ENCODE results near the gene HIC1. TPM values are rescaled to one million over a fixed set of nuclear protein-coding genes. Genes with fewer than 3 reads are reported as not detected.
A peak's percentile ranks its signal among the peaks of the same experiment; 100 is the strongest.

HIC1 gene
- total RNA-seq, 1 experiment from 2014 or later, result 28.8 TPM

DNA sequence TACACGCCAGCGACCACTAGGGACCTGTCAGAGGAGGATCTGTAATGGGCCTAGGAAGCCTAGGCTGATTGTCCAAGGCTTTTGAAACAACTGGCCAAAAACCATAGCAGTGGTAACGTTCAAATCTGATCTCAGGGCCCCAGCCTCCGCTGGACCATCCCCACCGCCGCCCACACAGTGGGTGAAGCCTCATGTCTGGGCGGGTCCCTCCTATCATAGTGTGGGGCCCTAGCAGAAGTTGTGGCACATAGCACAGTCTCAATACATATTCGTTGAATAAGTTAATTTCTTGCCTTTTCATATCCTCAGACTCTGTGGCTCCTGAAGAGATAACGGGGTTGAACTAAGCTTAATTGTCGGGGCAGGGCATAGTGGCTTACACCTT, 24.1 kb upstream of the HIC1 start:
- Histone ChIP-seq H3K27me3 (replicated peaks) (peaks cover 8% of the 10 kb centered on the region), H3K4me1 (replicated peaks) (peaks cover 14% of the 10 kb centered on the region), H3K9me3 (replicated peaks) (no peaks in the 10 kb centered on the region), H3K27ac (no peak overlapping the region), H3K36me3 (peaks cover 5% of the 10 kb centered on the region), H3K4me3 (peak overlapping the region; percentile 90)
- DNase-seq (ENCODE audit: low read depth in 1 of 2, low spot score in 2 of 2), result no peak

DNA sequence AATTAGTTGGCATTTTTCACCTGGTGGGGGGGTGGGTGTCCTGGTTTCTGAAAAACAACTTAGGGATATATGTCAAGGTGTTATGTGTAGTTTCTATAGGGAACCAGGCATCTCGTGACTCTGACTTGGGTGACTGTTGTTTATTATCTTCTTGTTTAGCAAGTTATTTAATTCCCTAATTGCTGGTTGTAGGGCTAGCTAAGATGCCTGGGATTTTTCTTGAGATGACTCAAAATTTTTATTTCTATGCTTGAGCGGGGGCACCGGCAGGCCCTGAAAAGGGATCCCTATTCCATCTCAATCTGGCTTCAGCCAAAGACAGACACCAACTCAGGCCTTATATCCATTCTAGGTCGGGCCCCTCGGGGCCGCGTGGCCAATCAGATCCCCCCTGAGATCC, 21.8 kb upstream of the HIC1 start:
- no peaks in the 10 kb centered on the region; the same call in 1 of the 2 replicates for H3K27me3 ChIP-seq (replicated peaks)
- H3K9me3 ChIP-seq (replicated peaks), result no peaks in the 10 kb centered on the region
- H3K4me3 ChIP-seq, result no peak overlapping the region
- DNase-seq (ENCODE audit: low read depth in 1 of 2, low spot score in 2 of 2), result no peak
- peaks cover 19% of the 10 kb centered on the region for H3K36me3 ChIP-seq
- H3K27ac ChIP-seq, result no peak overlapping the region
- H3K4me1 ChIP-seq (replicated peaks), result peaks cover 9% of the 10 kb centered on the region

DNA sequence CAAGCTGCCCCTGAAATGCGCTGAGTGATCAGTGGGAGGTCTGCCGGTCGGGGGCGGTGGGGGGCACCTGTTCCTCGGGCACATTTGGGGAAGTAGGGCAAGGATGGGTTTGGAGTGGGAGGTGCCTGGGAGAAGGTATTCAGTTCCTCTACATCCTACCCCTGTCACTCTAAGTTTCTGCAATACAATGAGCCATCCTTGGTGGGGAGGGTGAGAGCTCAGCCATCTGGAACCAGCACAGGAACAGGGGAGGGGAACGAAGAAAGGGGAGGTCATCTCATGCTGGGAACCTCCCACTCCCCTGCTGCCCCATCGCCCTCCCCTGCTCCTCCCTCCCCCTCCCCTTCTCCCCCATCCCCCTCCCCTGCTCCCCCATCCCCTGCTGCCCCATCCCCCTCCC, 20.7 kb upstream of the HIC1 start:
- H3K9me3 ChIP-seq (replicated peaks), result no peaks in the 10 kb centered on the region
- H3K36me3 ChIP-seq, result peaks cover 19% of the 10 kb centered on the region
- no peak overlapping the region for H3K27ac ChIP-seq
- DNase-seq (ENCODE audit: low read depth in 1 of 2, low spot score in 2 of 2), result no peak
- no peak overlapping the region for H3K4me3 ChIP-seq
- peaks cover 9% of the 10 kb centered on the region for H3K4me1 ChIP-seq (replicated peaks)
- no peaks in the 10 kb centered on the region for H3K27me3 ChIP-seq (replicated peaks)

DNA sequence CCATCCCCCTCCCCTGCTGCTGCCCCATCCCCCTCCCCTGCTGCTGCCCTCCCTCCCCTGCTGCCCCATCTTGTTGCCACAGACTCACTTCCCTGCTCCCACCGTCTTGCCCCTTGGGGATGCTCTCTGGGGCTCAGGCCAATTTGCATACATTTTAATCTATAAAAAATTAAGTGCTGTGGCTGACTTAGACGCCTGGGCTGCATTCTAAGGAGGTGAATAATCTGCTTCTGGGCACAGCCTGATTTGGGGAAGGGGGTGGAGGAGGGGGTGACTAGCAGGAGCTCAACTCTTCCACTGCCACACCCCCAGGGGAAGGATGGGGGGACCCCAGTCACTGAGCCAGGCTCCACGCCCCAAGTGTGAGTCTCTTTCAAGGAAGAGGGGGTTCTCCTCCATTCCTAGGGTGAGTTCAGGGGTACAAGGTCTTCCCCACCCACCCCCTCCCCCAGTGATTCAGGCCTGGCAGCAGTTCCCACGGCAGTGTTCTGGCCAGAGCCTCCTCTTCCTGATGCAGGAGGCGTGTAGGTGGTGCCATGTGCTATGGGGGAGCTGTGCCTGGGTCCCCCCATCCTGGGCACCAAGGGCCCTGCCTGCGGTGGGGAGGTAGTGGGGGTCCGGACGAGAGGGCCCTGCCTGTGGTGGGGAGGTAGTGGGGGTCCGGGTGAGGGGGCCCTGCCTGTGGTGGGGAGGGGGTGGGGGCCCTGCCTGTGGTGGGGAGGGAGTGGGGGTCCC, 19.9 kb upstream of the HIC1 start:
- no peak overlapping the region for H3K27ac ChIP-seq
- peaks cover 4% of the 10 kb centered on the region; the same call in 1 of the 2 replicates for H3K4me1 ChIP-seq (replicated peaks)
- no peak for DNase-seq (ENCODE audit: low read depth in 1 of 2, low spot score in 2 of 2)

DNA sequence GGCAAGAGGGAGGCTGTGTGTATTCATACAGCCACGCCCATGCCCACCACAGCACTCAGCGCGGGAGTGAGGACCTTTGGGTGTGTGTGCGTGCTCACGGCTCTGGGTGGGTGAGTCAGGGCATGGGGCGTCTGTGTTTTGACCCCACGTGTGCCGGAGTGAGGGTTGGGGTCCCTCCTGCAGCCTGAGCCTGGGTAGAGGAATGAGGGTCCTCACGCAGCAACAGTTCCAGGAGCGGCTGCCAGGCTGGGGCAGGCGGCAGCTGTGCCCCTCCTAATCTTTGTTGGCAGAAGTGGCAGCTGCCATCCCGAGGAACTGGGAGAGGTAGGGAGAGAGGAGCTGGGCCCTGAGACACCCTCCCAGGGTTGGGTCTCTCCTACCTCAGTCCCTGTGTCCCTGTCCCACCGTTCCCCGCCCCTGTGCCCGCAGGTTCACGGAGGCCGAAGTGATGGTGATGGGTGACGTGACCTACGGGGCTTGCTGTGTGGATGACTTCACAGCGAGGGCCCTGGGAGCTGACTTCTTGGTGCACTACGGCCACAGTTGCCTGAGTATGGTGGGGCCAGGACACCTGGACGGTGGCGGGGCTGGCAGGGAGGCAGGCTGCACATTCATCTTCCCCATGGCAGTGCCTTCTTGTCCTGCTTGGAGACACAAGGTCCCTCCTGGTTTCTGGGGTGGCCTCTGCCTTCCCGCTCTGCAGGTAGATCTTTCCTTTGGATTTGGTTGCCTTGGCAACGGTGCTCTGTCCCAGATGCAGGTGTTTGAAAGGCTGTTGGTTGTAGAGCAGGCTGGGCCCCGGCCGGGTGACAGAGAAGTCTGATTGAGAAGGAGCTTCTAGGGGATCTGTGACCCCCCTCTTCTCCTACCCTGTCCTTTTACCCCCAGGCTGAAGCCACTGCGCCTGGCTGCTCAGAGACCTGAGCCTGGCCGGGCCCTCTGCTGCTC, 19.1 kb upstream of the HIC1 start:
- Histone ChIP-seq H3K9me3 (replicated peaks) (no peaks in the 10 kb centered on the region), H3K27ac (no peak overlapping the region), H3K36me3 (peaks cover 22% of the 10 kb centered on the region), H3K4me1 (replicated peaks) (peaks cover 3% of the 10 kb centered on the region; the same call in 1 of the 2 replicates), H3K4me3 (no peak overlapping the region), H3K27me3 (replicated peaks) (no peaks in the 10 kb centered on the region)
- DNase-seq (ENCODE audit: low read depth in 1 of 2, low spot score in 2 of 2), result no peak

More for the DNA sequence above, 19.9 kb upstream of the HIC1 start:
- Histone ChIP-seq H3K27me3 (replicated peaks) (no peaks in the 10 kb centered on the region), H3K9me3 (replicated peaks) (no peaks in the 10 kb centered on the region), H3K36me3 (peaks cover 22% of the 10 kb centered on the region), H3K4me3 (no peak overlapping the region)

DNA sequence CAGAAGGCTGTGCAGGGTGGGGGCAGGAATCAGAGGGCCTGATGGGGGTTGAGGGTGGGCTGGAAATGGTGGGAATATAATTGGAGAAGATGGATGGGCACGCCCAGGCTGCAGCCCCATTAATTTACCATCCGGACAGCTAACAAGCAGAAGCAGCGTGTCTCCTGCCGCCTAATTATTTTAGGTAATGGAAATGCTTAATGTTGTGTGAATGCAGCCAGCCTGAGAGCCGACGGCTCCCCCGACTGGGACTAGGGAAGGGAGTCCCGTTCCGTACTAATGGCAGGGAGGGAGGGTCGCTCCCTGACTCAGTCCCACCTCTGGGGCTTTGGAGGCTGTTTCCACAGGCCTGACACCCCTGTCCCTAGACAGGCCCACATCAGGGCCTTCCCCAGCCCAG, 17.7 kb upstream of the HIC1 start:
- no peaks in the 10 kb centered on the region for H3K9me3 ChIP-seq (replicated peaks)
- peaks cover 8% of the 10 kb centered on the region for H3K4me1 ChIP-seq (replicated peaks)
- H3K4me3 ChIP-seq, result no peak overlapping the region
- DNase-seq (ENCODE audit: low read depth in 1 of 2, low spot score in 2 of 2), result no peak
- no peaks in the 10 kb centered on the region for H3K27me3 ChIP-seq (replicated peaks)
- no peak overlapping the region for H3K27ac ChIP-seq
- peaks cover 25% of the 10 kb centered on the region for H3K36me3 ChIP-seq

DNA sequence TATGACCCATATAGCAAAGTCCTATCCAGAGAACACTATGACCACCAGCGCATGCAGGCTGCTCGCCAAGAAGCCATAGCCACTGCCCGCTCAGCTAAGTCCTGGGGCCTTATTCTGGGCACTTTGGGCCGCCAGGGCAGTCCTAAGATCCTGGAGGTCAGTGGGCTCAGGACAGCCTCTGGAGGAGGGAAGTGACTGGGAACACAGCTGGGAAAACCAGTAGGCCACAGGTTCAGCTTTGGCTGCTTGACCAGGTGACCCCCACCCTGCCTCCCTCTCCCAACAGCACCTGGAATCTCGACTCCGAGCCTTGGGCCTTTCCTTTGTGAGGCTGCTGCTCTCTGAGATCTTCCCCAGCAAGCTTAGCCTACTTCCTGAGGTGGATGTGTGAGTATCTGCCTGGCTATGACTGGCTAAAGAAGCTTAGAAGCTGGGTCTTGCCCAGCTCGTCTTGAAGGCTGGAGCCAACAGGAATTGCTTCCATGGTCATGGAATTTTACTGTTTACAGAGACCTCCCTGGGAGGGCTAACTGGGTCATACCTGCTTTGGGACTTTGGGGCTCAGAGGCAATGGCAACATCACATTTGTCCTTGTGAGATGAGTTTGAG, 14.6 kb upstream of the HIC1 start:
- Histone ChIP-seq H3K9me3 (replicated peaks) (no peaks in the 10 kb centered on the region), H3K36me3 (peaks cover 52% of the 10 kb centered on the region), H3K27me3 (replicated peaks) (no peaks in the 10 kb centered on the region), H3K27ac (no peak overlapping the region), H3K4me1 (replicated peaks) (peaks cover 27% of the 10 kb centered on the region), H3K4me3 (no peak overlapping the region)
- no peak for DNase-seq (ENCODE audit: low read depth in 1 of 2, low spot score in 2 of 2)

DNA sequence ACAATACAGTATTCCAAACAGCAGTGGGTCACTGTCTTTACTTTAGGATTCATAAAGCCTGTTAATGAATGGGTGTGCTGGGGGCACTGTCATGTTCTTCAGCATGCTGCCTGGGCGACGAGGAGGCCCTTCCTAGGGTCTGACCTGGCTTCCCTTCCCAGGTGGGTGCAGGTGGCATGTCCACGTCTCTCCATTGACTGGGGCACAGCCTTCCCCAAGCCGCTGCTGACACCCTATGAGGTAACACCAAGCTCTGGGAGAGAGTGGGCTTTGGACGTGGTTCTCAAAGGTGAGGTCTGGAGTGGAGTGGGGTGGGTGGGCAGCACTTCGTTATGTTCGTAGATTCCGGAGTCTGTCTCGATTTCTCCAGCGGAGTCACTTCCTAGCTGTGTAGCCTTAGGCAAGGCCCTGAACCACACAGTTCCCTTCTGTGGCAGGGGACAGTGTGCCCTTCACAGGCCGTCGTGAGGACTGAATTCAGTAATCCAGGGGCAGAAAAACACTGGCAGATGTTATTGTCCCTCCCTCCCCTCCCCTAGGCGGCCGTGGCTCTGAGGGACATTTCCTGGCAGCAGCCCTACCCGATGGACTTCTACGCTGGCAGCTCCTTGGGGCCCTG, 13.9 kb upstream of the HIC1 start:
- Histone ChIP-seq H3K4me3 (peak overlapping the region; percentile 75), H3K4me1 (replicated peaks) (peaks cover 27% of the 10 kb centered on the region), H3K36me3 (peaks cover 50% of the 10 kb centered on the region), H3K27me3 (replicated peaks) (no peaks in the 10 kb centered on the region), H3K27ac (0 out of 2 replicates have a peak overlapping the region, but pooled peaks have one; percentile 87), H3K9me3 (replicated peaks) (no peaks in the 10 kb centered on the region)
- no peak for DNase-seq (ENCODE audit: low read depth in 1 of 2, low spot score in 2 of 2)

DNA sequence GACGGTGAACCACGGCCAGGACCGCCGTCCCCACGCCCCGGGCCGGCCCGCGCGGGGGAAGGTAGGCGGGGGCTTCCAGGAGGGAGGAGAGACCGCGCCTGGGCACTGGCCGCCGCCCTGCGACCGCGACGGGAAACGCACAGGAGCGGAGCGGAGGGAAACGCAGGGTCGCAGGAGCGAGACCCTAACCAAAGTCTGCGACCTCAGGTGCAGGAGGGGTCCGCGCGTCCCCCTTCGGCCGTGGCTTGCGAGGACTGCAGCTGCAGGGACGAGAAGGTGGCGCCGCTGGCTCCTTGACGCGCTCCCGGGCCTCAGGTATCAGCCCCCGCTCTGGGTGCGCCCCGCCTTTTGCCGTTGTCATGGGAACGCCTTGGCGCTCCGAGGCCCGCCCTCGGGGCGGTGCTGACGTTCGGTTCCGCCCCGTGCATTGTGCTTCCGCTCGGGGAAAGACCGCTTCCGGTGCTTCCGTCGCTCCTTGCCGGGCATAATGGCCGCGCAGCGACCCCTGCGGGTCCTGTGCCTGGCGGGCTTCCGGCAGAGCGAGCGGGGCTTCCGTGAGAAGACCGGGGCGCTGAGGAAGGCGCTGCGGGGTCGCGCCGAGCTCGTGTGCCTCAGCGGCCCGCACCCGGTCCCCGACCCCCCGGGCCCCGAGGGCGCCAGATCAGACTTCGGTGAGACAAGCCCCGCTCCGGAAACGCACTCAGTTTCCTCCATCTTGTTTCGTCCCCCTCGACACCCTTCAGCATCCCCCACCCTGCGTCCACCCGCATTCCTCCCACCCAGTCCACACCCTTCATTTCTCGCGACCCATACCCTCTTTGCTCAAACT, 13.1 kb upstream of the HIC1 start, which contains the start of gene OVCA2:
OVCA2 (plus strand) TSS at position 462 of the 829 bp plus-strand sequence; CDS start at position 488, 26 bp downstream.
- no peaks in the 10 kb centered on the region for H3K27me3 ChIP-seq (replicated peaks)
- peak within 1 kb of the TSS; percentile 87 for H3K27ac ChIP-seq
- H3K9me3 ChIP-seq (replicated peaks), result no peaks in the 10 kb centered on the region
- H3K4me3 ChIP-seq, result peak within 1 kb of the TSS; percentile 75
- peaks cover 44% of the 10 kb centered on the region for H3K36me3 ChIP-seq
- peaks cover 27% of the 10 kb centered on the region for H3K4me1 ChIP-seq (replicated peaks)
- peak; percentile 93 to 95 for DNase-seq (ENCODE audit: low read depth in 1 of 2, low spot score in 2 of 2)

DNA sequence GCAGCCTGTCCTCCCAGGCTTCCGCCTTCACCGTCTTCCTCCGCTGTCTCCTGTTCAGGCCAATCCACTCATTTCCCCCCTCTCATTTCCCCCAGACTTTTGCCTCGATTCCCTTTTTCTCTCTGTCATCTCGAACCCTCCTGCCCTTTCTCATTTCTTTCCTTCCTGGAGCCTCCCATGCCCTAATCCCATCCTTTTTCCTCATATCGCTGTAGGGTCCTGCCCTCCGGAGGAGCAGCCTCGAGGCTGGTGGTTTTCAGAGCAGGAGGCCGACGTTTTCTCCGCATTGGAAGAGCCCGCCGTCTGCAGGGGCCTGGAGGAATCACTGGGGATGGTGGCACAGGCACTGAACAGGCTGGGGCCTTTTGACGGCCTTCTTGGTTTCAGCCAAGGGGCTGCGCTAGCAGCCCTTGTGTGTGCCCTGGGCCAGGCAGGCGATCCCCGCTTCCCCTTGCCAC, 12.5 kb upstream of the HIC1 start:
- peak in 1 of 2 experiments; percentile 62 for DNase-seq (ENCODE audit: low read depth in 1 of 2, low spot score in 2 of 2)
- Histone ChIP-seq H3K27ac (peak overlapping the region; percentile 87), H3K36me3 (peaks cover 40% of the 10 kb centered on the region), H3K4me1 (replicated peaks) (peaks cover 27% of the 10 kb centered on the region), H3K27me3 (replicated peaks) (no peaks in the 10 kb centered on the region), H3K4me3 (peak overlapping the region; percentile 75), H3K9me3 (replicated peaks) (no peaks in the 10 kb centered on the region)

DNA sequence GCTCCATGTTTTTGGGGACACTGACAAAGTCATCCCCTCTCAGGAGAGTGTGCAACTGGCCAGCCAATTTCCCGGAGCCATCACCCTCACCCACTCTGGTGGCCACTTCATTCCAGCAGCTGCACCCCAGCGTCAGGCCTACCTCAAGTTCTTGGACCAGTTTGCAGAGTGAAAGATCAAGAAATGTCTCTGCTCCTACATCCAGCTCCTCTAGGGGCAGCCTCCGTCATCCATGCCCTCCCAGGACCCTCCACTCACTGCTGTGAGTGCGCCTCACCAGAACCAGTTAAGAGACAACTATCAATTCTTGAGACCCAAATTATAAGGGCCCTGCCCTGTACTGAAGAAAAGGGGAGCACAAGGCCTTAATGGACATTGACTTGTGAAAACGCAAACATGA, 12.0 kb upstream of the HIC1 start:
- Histone ChIP-seq H3K4me1 (replicated peaks) (peaks cover 27% of the 10 kb centered on the region), H3K4me3 (peak overlapping the region; percentile 75)

DNA sequence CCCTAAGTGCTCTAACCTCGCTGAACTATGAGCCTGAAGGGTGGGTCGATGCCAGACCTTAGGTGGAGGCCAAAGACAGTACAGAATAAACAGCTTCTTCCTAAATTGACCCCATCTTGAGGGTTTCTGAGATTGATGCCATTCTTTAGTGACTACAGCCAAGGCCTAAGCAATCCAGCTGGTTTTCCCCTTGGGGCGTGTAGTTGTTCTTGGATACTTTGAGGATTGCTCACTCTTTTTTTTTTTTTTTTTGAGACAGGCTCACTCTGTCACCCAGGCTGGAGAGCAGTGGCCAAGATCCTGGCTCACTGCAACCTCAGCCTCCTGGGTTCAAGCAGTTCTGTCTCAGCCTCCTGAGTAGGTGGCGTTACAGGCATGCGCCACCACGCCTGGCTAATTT, 11.1 kb upstream of the HIC1 start:
- no peak overlapping the region for H3K4me3 ChIP-seq
- H3K27me3 ChIP-seq (replicated peaks), result no peaks in the 10 kb centered on the region
- H3K27ac ChIP-seq, result 0 out of 2 replicates have a peak overlapping the region, but pooled peaks have one; percentile 16
- peaks cover 37% of the 10 kb centered on the region for H3K36me3 ChIP-seq
- no peak for DNase-seq (ENCODE audit: low read depth in 1 of 2, low spot score in 2 of 2)
- H3K4me1 ChIP-seq (replicated peaks), result peaks cover 27% of the 10 kb centered on the region
- H3K9me3 ChIP-seq (replicated peaks), result no peaks in the 10 kb centered on the region

More for the DNA sequence above, 12.0 kb upstream of the HIC1 start:
- Histone ChIP-seq H3K27ac (no peak overlapping the region), H3K27me3 (replicated peaks) (no peaks in the 10 kb centered on the region), H3K36me3 (peaks cover 37% of the 10 kb centered on the region), H3K9me3 (replicated peaks) (no peaks in the 10 kb centered on the region)
- DNase-seq (ENCODE audit: low read depth in 1 of 2, low spot score in 2 of 2), result no peak

All from SJSA1 (cell line).